Astrocyte (in vitro differentiated cells and primary cell): ENCODE measurements around the gene PNMA1. TPM values are rescaled to one million over a fixed set of nuclear protein-coding genes. Genes with fewer than 3 reads are reported as not detected.

Source experiments
- DNase-seq: peaks from one replicate; pipeline ENCODE4 v3.0.0-alpha.2; 2010; ENCODE audit warnings: low read depth
- FAIRE-seq: peaks from 2 replicates; lab custom pipeline; 2011; peaks lifted over from hg19 to GRCh38; lab: Jason Lieb, UNC
- H2AFZ ChIP-seq: 2 replicates; pipeline ENCODE4 v1.6.0; 2012; ENCODE audit warnings: low read depth, low read length, inconsistent platforms
- H3K27ac ChIP-seq: 2 replicates; pipeline ENCODE4 v1.5.1; 2011; ENCODE audit warnings: low read depth, low read length, inconsistent platforms
- H3K27me3 ChIP-seq: 2 replicates; pipeline ENCODE4 v1.6.0; 2011; ENCODE audit warnings: low read length, inconsistent platforms; ENCODE audit not compliant: insufficient read depth
- H3K36me3 ChIP-seq: 2 replicates; pipeline ENCODE4 v1.5.1; 2011; ENCODE audit warnings: low read length, inconsistent platforms; ENCODE audit not compliant: insufficient read depth
- H3K4me1 ChIP-seq: 2 replicates; pipeline ENCODE4 v1.5.1; 2011; ENCODE audit warnings: low read length, inconsistent platforms; ENCODE audit not compliant: insufficient read depth
- H3K4me2 ChIP-seq: 2 replicates; pipeline ENCODE4 v1.6.0; 2012; ENCODE audit warnings: low read length, inconsistent platforms
- H3K4me3 ChIP-seq: 2 replicates; pipeline ENCODE4 v1.5.1; 2011; ENCODE audit warnings: low read depth, mild to moderate bottlenecking, low read length, inconsistent platforms; ENCODE audit not compliant: insufficient read depth
- H3K79me2 ChIP-seq: 2 replicates; pipeline ENCODE4 v1.6.0; 2012; ENCODE audit warnings: mild to moderate bottlenecking, low read length, inconsistent platforms; ENCODE audit not compliant: insufficient read depth
- H3K9ac ChIP-seq: 2 replicates; pipeline ENCODE4 v1.6.0; 2012; ENCODE audit warnings: mild to moderate bottlenecking, low read length, inconsistent platforms
- H3K9me3 ChIP-seq: 2 replicates; pipeline ENCODE4 v1.5.1; 2012; ENCODE audit warnings: low read depth, mild to moderate bottlenecking, low read length, inconsistent platforms; ENCODE audit not compliant: insufficient read depth
- H4K20me1 ChIP-seq: 2 replicates; pipeline ENCODE4 v1.6.0; 2012; ENCODE audit warnings: low read length, inconsistent platforms; ENCODE audit not compliant: insufficient read depth
- H3K27ac Mint-ChIP-seq: one replicate; pipeline ENCODE4 v1.8.0; 2021; ENCODE audit warnings: mild to moderate bottlenecking, mixed read lengths; ENCODE audit not compliant: unreplicated experiment
- H3K27me3 Mint-ChIP-seq: one replicate; pipeline ENCODE4 v1.8.0; 2021; ENCODE audit warnings: low read depth, mixed read lengths; ENCODE audit not compliant: unreplicated experiment
- H3K36me3 Mint-ChIP-seq: one replicate; pipeline ENCODE4 v1.8.0; 2021; ENCODE audit warnings: low read depth, mixed read lengths; ENCODE audit not compliant: unreplicated experiment
- H3K4me1 Mint-ChIP-seq: one replicate; pipeline ENCODE4 v1.8.0; 2021; ENCODE audit warnings: low read depth, mixed read lengths; ENCODE audit not compliant: unreplicated experiment
- H3K4me3 Mint-ChIP-seq: one replicate; pipeline ENCODE4 v1.8.0; 2021; ENCODE audit warnings: mild to moderate bottlenecking, moderate library complexity, mixed read lengths; ENCODE audit not compliant: unreplicated experiment
- H3K9me3 Mint-ChIP-seq: one replicate; pipeline ENCODE4 v1.8.0; 2021; ENCODE audit warnings: mild to moderate bottlenecking, mixed read lengths; ENCODE audit not compliant: unreplicated experiment
- EZH2 ChIP-seq: IDR thresholded peaks from 2 replicates; pipeline ENCODE4 v1.6.1; 2012; ENCODE audit warnings: mild to moderate bottlenecking, low read length, inconsistent platforms; ENCODE audit not compliant: insufficient read depth
- total RNA-seq: library from RNA; stranded (reverse); gene quantifications from 2 replicates; pipeline ENCODE4 v1.2.1, GENCODE V29; 2021
- TF ChIP-seq, protein P1 (sequence below): IDR thresholded peaks from 2 replicates; pipeline ENCODE4 v1.5.1; 2011; ENCODE audit warnings: low read depth, mild to moderate bottlenecking, inconsistent platforms, low read length, moderate library complexity; ENCODE audit not compliant: insufficient read depth

The PNMA1 gene
- total RNA-seq, 1 donor from 2014 or later: 67.4 TPM

DNA sequence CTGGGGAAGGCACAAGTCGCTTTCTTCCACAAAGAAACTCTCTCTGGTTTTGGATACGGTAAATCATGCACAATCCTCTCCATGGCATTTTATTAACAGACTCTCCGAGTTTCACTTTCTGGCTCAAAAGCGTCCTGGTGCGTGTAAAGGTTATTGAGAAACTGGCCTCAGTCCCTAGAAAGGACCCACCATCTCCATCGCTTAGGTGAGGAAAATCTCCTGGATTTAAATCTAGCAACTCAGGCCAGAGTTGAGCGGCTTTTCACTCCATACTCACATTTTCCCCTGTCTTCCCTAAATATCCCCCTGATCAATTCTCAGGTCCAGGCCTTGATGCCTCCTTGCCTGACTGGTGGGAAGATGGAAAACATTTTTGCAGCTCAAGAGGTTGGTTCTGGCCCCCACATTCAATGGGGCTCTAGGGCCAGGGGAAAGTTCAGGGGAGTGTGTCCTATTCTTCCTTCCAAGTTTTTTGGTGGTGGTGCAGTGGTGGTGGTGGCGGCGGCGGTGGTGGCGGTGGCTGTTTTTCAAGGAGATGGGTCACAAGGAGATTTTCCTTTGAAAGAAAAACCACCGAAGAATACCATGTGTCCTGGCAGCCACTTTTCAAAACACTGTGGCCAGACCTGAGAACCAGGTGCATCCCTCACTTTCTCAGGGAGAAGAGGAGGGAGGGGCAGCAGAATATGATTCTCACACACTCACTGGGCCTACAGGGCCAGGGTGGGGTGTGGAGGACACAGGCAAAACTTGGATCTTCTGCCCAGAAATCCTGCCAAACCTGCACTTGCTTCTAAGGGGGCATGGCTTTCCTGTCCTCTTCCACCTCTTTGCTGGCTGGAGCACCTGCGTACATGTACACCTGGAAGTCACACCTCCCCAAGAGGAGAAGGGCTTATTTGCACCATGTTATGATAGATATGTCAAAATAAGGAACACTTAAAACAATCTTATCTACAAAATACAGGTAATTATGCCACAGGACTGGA is 46.7 kb upstream of the PNMA1 start:
- Mint-ChIP-seq H3K36me3 (peaks cover 6% of the 10 kb centered on the region), H3K27ac (peak overlapping the region; percentile 94), H3K4me1 (peaks cover 46% of the 10 kb centered on the region), H3K9me3 (no peaks in the 10 kb centered on the region), H3K27me3 (no peaks in the 10 kb centered on the region), H3K4me3 (peak overlapping the region; percentile 86)
- FAIRE-seq: no peak
- Histone ChIP-seq H3K9ac (peak overlapping the region; percentile 88), H4K20me1 (peaks cover 64% of the 10 kb centered on the region), H3K4me1 (peaks cover 30% of the 10 kb centered on the region), H3K4me3 (peak overlapping the region; percentile 61), H2AFZ (peak overlapping the region; percentile 54), H3K36me3 (no peaks in the 10 kb centered on the region), H3K79me2 (peaks cover 83% of the 10 kb centered on the region), H3K9me3 (no peaks in the 10 kb centered on the region), H3K4me2 (peak overlapping the region; percentile 92), H3K27me3 (no peaks in the 10 kb centered on the region), H3K27ac (peak overlapping the region; percentile 97)
- no peak for DNase-seq
- TF ChIP-seq, protein P1, sequence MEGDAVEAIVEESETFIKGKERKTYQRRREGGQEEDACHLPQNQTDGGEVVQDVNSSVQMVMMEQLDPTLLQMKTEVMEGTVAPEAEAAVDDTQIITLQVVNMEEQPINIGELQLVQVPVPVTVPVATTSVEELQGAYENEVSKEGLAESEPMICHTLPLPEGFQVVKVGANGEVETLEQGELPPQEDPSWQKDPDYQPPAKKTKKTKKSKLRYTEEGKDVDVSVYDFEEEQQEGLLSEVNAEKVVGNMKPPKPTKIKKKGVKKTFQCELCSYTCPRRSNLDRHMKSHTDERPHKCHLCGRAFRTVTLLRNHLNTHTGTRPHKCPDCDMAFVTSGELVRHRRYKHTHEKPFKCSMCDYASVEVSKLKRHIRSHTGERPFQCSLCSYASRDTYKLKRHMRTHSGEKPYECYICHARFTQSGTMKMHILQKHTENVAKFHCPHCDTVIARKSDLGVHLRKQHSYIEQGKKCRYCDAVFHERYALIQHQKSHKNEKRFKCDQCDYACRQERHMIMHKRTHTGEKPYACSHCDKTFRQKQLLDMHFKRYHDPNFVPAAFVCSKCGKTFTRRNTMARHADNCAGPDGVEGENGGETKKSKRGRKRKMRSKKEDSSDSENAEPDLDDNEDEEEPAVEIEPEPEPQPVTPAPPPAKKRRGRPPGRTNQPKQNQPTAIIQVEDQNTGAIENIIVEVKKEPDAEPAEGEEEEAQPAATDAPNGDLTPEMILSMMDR: no peak
- no peak for TF ChIP-seq EZH2

DNA sequence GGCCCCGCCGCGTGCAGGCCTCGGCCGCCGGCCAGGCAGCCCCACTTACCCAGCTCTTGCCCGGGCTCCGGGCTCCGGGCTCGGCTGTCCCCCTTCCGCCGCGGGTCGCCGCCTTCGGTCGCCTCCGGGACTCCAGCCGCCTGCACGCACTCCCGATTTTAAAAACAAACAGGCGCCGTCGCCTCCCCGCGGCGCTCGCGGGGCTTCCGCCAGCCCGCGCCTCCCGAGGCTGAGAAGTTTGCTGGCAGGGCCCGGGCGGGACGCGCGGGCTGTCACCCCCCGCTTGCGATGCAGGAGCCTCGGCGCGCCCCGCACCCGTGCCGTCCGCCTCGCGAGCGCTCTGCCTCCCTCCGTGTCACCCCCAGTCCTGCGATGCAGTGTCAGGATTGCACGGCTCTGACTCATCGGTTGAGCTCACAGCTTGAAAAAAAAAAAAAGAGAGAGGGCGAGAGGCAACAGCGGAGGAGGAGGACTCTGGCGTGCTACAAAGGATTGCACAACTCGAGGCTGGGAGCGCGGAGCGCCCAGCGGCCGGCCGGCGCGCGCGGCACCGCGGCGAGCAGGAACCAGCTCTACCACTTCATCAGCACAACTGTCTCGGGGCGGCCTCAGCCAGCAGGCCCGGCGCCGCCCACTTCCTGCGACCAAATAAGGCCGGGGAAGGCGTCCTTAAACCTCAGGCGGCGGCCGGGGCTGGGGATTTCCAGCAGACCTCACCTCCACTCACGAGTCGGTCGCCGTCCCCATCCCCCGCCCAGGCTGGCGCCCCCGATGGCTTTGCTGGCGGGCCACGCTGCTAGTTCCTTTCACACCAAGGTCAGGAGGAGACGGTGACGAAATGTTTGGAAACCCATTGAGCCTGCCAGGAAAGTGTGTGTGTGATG is 45.8 kb upstream of the PNMA1 start:
- peaks cover 39% of the 10 kb centered on the region for H3K4me1 ChIP-seq
- peaks cover 64% of the 10 kb centered on the region for H4K20me1 ChIP-seq
- peak overlapping the region; percentile 88 for H3K9ac ChIP-seq
- no peaks in the 10 kb centered on the region for H3K27me3 Mint-ChIP-seq
- H3K27me3 ChIP-seq: no peaks in the 10 kb centered on the region
- peaks cover 3% of the 10 kb centered on the region for H3K36me3 Mint-ChIP-seq
- no peaks in the 10 kb centered on the region for H3K9me3 ChIP-seq
- FAIRE-seq: no peak
- H3K4me2 ChIP-seq: peak overlapping the region; percentile 92
- H3K79me2 ChIP-seq: peaks cover 83% of the 10 kb centered on the region
- no peak for TF ChIP-seq EZH2
- TF ChIP-seq, protein P1: no peak
- H3K4me3 Mint-ChIP-seq: peak overlapping the region; percentile 86
- peak overlapping the region; percentile 54 for H2AFZ ChIP-seq
- H3K36me3 ChIP-seq: no peaks in the 10 kb centered on the region
- DNase-seq: peak; percentile 97
- H3K4me1 Mint-ChIP-seq: peaks cover 49% of the 10 kb centered on the region
- H3K27ac Mint-ChIP-seq: peak overlapping the region; percentile 94
- H3K27ac ChIP-seq: peak overlapping the region; percentile 97
- H3K9me3 Mint-ChIP-seq: no peaks in the 10 kb centered on the region
- H3K4me3 ChIP-seq: peak overlapping the region; percentile 73
